Mesothelial cell of epicardium (in vitro differentiated cells): Measurements from ENCODE around the gene CELA2B. TPM values are rescaled to one million over a fixed set of nuclear protein-coding genes. Genes with fewer than 3 reads are reported as not detected.

Source experiments
- DNase-seq, 2 experiments: peaks; one replicate each; pipeline ENCODE4 v3.0.0; 2021; ENCODE audit warnings: low spot score in 2 of 2; ENCODE audit not compliant: unreplicated experiment in 2 of 2
- H3K27ac Mint-ChIP-seq: 2 replicates; pipeline ENCODE4 v1.8.0; 2021; ENCODE audit warnings: mixed read lengths
- H3K27me3 Mint-ChIP-seq: 2 replicates; pipeline ENCODE4 v1.8.0; 2021; ENCODE audit warnings: low read depth, mixed read lengths
- H3K36me3 Mint-ChIP-seq: 2 replicates; pipeline ENCODE4 v1.8.0; 2021; ENCODE audit warnings: mixed read lengths
- H3K4me1 Mint-ChIP-seq: 2 replicates; pipeline ENCODE4 v1.8.0; 2021; ENCODE audit warnings: mixed read lengths
- H3K4me3 Mint-ChIP-seq: 2 replicates; pipeline ENCODE4 v1.8.0; 2021; ENCODE audit warnings: mild to moderate bottlenecking, moderate library complexity, mixed read lengths
- H3K9me3 Mint-ChIP-seq: 2 replicates; pipeline ENCODE4 v1.8.0; 2021; ENCODE audit warnings: mixed read lengths
- total RNA-seq: library from RNA; stranded (reverse); gene quantifications from 3 replicates; pipeline ENCODE4 v1.2.1, GENCODE V29; 2021
- TF ChIP-seq, protein P1 (sequence below): fragments of 200-600 bp; sonication (generic); IDR thresholded peaks from one replicate; pipeline ENCODE4 v1.5.0; 2021; ENCODE audit warnings: antibody characterized with exemption; ENCODE audit not compliant: unreplicated experiment

CELA2B gene
- total RNA-seq, 1 donor from 2014 or later, result not detected

DNA sequence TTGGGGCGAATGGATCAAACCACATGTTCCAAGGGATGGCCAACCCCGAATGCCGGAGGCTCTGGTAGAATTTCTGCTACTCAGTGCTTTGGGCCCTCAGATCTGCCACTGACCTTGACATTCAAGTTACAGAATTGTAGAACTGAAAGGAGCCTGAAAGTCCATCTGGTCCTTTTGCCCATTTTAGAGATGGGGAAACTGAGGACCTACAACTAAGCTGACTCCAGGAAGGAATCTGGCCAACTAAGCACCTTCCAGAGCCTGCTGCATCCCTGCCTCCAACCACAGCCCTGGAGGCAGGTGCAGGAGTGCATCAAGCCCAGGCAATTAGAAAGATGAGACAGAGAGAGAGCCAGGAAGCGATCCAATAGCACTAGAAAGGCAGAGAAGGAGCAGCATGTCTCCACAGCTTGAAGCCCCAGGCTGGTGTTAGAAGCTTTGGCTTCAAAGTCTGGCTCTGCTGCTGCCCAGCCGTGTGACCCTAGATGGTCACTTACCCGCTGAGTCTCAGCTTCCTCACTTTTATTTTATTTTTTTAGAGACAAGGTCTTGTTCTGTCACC, 38.9 kb upstream of the CELA2B start:
- H3K36me3 Mint-ChIP-seq, result no peaks in the 10 kb centered on the region
- H3K4me3 Mint-ChIP-seq, result no peak overlapping the region
- H3K27ac Mint-ChIP-seq, result no peak overlapping the region
- peaks cover 3% of the 10 kb centered on the region for H3K27me3 Mint-ChIP-seq
- DNase-seq, result no peak
- TF ChIP-seq, protein P1, sequence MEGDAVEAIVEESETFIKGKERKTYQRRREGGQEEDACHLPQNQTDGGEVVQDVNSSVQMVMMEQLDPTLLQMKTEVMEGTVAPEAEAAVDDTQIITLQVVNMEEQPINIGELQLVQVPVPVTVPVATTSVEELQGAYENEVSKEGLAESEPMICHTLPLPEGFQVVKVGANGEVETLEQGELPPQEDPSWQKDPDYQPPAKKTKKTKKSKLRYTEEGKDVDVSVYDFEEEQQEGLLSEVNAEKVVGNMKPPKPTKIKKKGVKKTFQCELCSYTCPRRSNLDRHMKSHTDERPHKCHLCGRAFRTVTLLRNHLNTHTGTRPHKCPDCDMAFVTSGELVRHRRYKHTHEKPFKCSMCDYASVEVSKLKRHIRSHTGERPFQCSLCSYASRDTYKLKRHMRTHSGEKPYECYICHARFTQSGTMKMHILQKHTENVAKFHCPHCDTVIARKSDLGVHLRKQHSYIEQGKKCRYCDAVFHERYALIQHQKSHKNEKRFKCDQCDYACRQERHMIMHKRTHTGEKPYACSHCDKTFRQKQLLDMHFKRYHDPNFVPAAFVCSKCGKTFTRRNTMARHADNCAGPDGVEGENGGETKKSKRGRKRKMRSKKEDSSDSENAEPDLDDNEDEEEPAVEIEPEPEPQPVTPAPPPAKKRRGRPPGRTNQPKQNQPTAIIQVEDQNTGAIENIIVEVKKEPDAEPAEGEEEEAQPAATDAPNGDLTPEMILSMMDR, result no peak
- no peaks in the 10 kb centered on the region for H3K9me3 Mint-ChIP-seq
- peaks cover 4% of the 10 kb centered on the region for H3K4me1 Mint-ChIP-seq

DNA sequence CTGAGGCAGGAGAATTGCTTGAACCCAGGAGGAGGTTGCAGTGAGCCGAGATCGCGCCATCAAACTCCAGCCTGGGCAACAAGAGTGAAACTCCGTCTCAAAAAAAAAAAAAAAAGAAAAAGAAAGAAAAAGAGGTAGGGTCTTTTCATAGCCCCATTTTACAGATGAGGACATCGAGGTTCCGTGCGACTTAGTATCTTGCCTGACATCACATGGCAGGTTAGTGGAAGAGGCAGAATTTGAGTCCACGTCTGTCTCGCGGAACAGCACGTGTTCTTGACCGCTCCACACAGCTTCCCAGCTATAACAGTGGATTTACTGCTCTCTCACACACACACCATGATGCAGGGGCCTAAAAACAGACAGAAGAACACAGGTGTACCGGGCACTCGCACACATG, 36.6 kb upstream of the CELA2B start:
- peaks cover 6% of the 10 kb centered on the region for H3K27me3 Mint-ChIP-seq
- no peak overlapping the region for H3K4me3 Mint-ChIP-seq
- H3K9me3 Mint-ChIP-seq, result no peaks in the 10 kb centered on the region
- no peak overlapping the region for H3K27ac Mint-ChIP-seq
- TF ChIP-seq, protein P1, result no peak
- no peaks in the 10 kb centered on the region for H3K36me3 Mint-ChIP-seq
- no peaks in the 10 kb centered on the region for H3K4me1 Mint-ChIP-seq
- no peak for DNase-seq

DNA sequence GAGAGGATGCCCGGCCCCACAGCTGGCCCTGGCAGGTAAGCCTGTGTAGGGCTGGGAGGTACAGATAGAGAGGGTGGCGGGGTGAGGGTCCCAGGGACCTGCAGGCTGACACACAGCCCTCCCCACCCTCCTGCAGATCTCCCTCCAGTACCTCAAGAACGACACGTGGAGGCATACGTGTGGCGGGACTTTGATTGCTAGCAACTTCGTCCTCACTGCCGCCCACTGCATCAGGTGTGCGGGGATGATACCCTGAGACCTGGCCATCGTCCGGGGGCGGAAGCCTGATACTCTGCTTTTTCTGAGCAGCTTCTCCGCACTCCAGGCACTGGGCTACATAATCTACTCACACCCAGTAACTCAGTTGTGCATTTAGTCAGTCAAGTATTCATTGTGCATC, 35.5 kb upstream of the CELA2B start:
- no peaks in the 10 kb centered on the region for H3K4me1 Mint-ChIP-seq
- H3K27ac Mint-ChIP-seq, result no peak overlapping the region
- no peak overlapping the region for H3K4me3 Mint-ChIP-seq
- no peaks in the 10 kb centered on the region for H3K36me3 Mint-ChIP-seq
- H3K9me3 Mint-ChIP-seq, result no peaks in the 10 kb centered on the region
- no peak for DNase-seq
- TF ChIP-seq, protein P1, result no peak
- peaks cover 6% of the 10 kb centered on the region for H3K27me3 Mint-ChIP-seq

DNA sequence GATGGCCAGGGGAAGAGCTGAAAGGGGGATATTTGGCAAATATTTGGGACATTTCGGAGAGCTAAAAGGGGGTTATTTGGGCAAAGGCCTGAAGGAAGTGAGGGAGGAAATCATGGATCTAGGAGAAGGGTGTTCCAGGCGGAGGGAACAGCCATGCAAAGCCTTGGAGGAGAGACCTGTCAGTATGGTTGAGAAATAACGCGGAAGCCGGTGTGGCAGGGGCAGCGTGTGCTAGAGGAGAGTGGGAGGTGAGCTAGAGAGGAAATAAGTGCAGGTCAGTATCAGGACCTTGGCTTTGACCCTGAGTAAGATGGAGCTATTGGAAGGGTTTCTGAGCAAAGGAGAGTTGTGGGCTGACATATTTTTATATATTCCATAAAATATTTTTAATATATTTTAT, 34.7 kb upstream of the CELA2B start:
- no peaks in the 10 kb centered on the region for H3K9me3 Mint-ChIP-seq
- H3K4me1 Mint-ChIP-seq, result no peaks in the 10 kb centered on the region
- H3K27me3 Mint-ChIP-seq, result peaks cover 6% of the 10 kb centered on the region
- H3K27ac Mint-ChIP-seq, result no peak overlapping the region
- TF ChIP-seq, protein P1, result no peak
- no peak for DNase-seq
- no peak overlapping the region for H3K4me3 Mint-ChIP-seq
- no peaks in the 10 kb centered on the region for H3K36me3 Mint-ChIP-seq

DNA sequence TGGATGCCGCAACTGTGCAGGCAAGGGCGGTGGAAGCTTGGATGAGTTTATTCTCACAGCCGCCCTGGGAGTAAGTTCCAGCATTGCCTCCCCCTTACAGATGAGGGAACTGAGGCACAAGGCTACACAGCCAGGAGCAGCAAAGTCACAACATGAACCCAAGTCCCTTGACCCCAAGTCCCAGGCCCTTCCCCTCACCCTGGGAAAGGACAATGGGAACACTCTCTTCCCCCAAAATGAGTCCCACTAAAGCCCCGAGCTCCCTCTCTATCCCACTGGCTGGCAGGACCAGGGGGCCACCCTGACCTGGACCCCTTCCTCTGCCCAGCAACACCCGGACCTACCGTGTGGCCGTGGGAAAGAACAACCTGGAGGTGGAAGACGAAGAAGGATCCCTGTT, 33.8 kb upstream of the CELA2B start:
- Mint-ChIP-seq H3K27me3 (peaks cover 9% of the 10 kb centered on the region), H3K36me3 (no peaks in the 10 kb centered on the region), H3K27ac (no peak overlapping the region), H3K9me3 (no peaks in the 10 kb centered on the region), H3K4me3 (no peak overlapping the region), H3K4me1 (no peaks in the 10 kb centered on the region)
- DNase-seq, result no peak
- TF ChIP-seq, protein P1, result no peak

DNA sequence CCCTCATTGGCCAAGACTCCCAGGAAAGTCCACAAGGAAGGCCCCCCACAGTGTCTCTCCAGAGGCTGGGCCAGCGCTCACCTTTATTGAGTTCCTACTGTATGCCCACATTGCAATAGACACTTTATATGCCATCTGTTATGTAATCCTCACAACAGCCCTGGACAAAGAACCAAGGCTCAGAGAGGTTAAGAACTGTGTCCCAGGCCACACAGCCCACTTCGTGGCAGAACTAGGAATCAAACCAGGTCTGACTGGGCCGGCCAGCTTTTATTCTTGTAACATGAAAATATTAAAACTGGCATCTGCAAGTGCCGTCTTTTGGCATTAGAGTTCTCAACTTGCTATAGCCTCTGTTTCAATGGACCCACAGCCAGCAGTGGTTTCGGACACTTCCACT, 33.1 kb upstream of the CELA2B start:
- Mint-ChIP-seq H3K36me3 (no peaks in the 10 kb centered on the region), H3K27ac (no peak overlapping the region), H3K4me3 (no peak overlapping the region), H3K27me3 (peaks cover 15% of the 10 kb centered on the region), H3K9me3 (no peaks in the 10 kb centered on the region), H3K4me1 (no peaks in the 10 kb centered on the region)
- TF ChIP-seq, protein P1, result no peak
- DNase-seq, result no peak
